ENCODE measurements around the gene TSG101. TPM values are rescaled to one million over a fixed set of nuclear protein-coding genes. Genes with fewer than 3 reads are reported as not detected.

Gene TSG101
- total RNA-seq, 1 donor from 2014 or later, result 115 TPM

DNA sequence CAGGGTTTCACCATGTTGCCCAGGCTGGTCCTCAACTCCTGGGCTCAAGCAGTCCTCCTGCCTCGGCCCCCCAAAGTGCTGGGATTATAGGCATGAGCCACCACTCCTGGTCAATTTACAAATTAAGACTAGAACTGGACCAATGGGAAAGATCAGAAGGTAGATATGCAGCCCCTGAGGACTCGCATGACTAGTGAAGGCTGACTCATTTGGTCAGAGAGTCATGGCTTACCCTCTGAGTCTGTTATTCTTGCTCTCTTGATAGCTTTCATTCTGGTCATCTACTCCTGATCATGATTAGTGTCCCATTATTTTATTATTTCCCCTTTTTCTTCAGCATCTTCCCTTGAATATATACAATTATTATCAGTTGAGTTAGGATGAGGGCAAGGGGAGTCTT is 73.8 kb downstream of the TSG101 start:
- no peak for DNase-seq (ENCODE audit: low spot score)
- no peaks in the 10 kb centered on the region for H3K79me2 ChIP-seq (ENCODE audit: low read depth)
- H3K9ac ChIP-seq, result no peak overlapping the region
- H2AFZ ChIP-seq (replicated peaks), result no peak overlapping the region
- no peak overlapping the region for H3K4me3 ChIP-seq
- no peaks in the 10 kb centered on the region for H3K9me3 Mint-ChIP-seq
- H3K27ac Mint-ChIP-seq, result no peak overlapping the region
- H3K27me3 Mint-ChIP-seq (ENCODE audit: insufficient read depth, low read depth), result peaks cover 13% of the 10 kb centered on the region
- H3K27ac ChIP-seq, result no peak overlapping the region
- no peaks in the 10 kb centered on the region for H3K4me1 Mint-ChIP-seq
- H3K36me3 Mint-ChIP-seq, result no peaks in the 10 kb centered on the region
- no peaks in the 10 kb centered on the region for H3K4me1 ChIP-seq
- H3K4me2 ChIP-seq, result no peak overlapping the region
- H3K9me3 ChIP-seq (ENCODE audit: low read depth), result no peaks in the 10 kb centered on the region
- TF ChIP-seq, protein P1, sequence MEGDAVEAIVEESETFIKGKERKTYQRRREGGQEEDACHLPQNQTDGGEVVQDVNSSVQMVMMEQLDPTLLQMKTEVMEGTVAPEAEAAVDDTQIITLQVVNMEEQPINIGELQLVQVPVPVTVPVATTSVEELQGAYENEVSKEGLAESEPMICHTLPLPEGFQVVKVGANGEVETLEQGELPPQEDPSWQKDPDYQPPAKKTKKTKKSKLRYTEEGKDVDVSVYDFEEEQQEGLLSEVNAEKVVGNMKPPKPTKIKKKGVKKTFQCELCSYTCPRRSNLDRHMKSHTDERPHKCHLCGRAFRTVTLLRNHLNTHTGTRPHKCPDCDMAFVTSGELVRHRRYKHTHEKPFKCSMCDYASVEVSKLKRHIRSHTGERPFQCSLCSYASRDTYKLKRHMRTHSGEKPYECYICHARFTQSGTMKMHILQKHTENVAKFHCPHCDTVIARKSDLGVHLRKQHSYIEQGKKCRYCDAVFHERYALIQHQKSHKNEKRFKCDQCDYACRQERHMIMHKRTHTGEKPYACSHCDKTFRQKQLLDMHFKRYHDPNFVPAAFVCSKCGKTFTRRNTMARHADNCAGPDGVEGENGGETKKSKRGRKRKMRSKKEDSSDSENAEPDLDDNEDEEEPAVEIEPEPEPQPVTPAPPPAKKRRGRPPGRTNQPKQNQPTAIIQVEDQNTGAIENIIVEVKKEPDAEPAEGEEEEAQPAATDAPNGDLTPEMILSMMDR (IDR thresholded peaks at IDR 0.05), result no peak
- TF ChIP-seq EZH2 (IDR thresholded peaks at IDR 0.05), result no peak
- no peak for TF ChIP-seq EZH2phosphoT487 (IDR thresholded peaks at IDR 0.05)
- H4K20me1 ChIP-seq (ENCODE audit: low read depth), result no peaks in the 10 kb centered on the region
- no peaks in the 10 kb centered on the region for H3K27me3 ChIP-seq
- H3K4me3 Mint-ChIP-seq, result no peak overlapping the region
- no peaks in the 10 kb centered on the region for H3F3A ChIP-seq (ENCODE audit: low read depth)
- H3K36me3 ChIP-seq, result no peaks in the 10 kb centered on the region

DNA sequence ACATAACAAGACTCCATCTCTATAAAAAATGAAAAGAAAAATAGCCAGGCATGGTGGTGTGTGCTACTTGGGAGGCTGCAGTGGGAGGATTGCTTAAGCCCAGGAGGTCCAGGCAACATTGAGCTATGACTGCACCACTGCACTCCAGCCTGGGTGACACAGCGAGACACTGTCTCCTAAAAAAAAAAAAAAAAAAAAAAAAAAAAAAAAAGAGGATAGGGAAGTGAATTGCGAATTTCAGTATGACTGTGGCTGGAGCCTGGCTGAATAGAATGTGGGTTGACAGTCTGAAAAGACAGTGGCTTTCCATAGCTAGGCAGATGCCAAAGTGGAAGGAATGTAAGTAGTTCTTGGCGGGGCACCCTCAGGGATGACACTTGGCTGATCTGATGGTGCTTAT is 77.5 kb downstream of the TSG101 start:
- no peak overlapping the region for H3K9ac ChIP-seq
- no peak overlapping the region for H2AFZ ChIP-seq (replicated peaks)
- Mint-ChIP-seq H3K27ac (no peak overlapping the region), H3K4me1 (no peaks in the 10 kb centered on the region), H3K36me3 (no peaks in the 10 kb centered on the region), H3K9me3 (no peaks in the 10 kb centered on the region), H3K27me3 (ENCODE audit: insufficient read depth, low read depth) (peaks cover 10% of the 10 kb centered on the region), H3K4me3 (no peak overlapping the region)
- no peaks in the 10 kb centered on the region for H4K20me1 ChIP-seq (ENCODE audit: low read depth)
- no peak for TF ChIP-seq EZH2 (IDR thresholded peaks at IDR 0.05)
- TF ChIP-seq, protein P1 (IDR thresholded peaks at IDR 0.05), result no peak
- TF ChIP-seq EZH2phosphoT487 (IDR thresholded peaks at IDR 0.05), result no peak
- DNase-seq (ENCODE audit: low spot score), result no peak
- H3F3A ChIP-seq (ENCODE audit: low read depth), result no peaks in the 10 kb centered on the region
- no peak overlapping the region for H3K4me3 ChIP-seq
- no peaks in the 10 kb centered on the region for H3K27me3 ChIP-seq
- no peaks in the 10 kb centered on the region for H3K9me3 ChIP-seq (ENCODE audit: low read depth)
- no peaks in the 10 kb centered on the region for H3K36me3 ChIP-seq
- no peaks in the 10 kb centered on the region for H3K79me2 ChIP-seq (ENCODE audit: low read depth)
- H3K4me1 ChIP-seq, result no peaks in the 10 kb centered on the region
- H3K27ac ChIP-seq, result no peak overlapping the region
- no peak overlapping the region for H3K4me2 ChIP-seq

DNA sequence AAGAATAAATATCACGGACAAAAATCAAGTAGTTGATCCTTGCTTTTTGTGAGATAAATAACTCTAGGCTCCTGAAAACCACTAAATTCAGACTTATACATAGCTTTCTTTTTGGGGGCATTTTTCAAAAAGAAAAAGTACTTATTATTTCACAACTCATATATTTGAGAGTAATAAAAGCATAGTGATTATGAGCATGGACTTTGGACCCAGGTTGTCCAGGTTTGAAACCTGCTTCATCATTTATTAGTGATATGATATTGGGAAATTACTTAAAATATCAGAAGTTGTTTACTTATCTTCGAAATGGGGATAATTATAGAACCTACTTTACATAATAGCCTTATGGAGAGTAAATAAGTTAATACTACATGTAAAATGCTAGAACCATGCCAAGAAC is 88.1 kb downstream of the TSG101 start:
- Histone ChIP-seq H2AFZ (replicated peaks) (no peak overlapping the region), H4K20me1 (ENCODE audit: low read depth) (no peaks in the 10 kb centered on the region), H3K4me1 (no peaks in the 10 kb centered on the region), H3K4me2 (no peak overlapping the region), H3F3A (ENCODE audit: low read depth) (no peaks in the 10 kb centered on the region), H3K4me3 (no peak overlapping the region), H3K27ac (no peak overlapping the region), H3K36me3 (no peaks in the 10 kb centered on the region), H3K9ac (no peak overlapping the region), H3K27me3 (no peaks in the 10 kb centered on the region), H3K79me2 (ENCODE audit: low read depth) (no peaks in the 10 kb centered on the region), H3K9me3 (ENCODE audit: low read depth) (no peaks in the 10 kb centered on the region)
- Mint-ChIP-seq H3K4me1 (no peaks in the 10 kb centered on the region), H3K9me3 (peaks cover 4% of the 10 kb centered on the region), H3K4me3 (no peak overlapping the region), H3K27ac (no peak overlapping the region), H3K27me3 (ENCODE audit: insufficient read depth, low read depth) (peaks cover 4% of the 10 kb centered on the region), H3K36me3 (no peaks in the 10 kb centered on the region)
- DNase-seq (ENCODE audit: low spot score), result no peak
- TF ChIP-seq, protein P1 (IDR thresholded peaks at IDR 0.05), result no peak
- TF ChIP-seq EZH2 (IDR thresholded peaks at IDR 0.05) (no peak), EZH2phosphoT487 (IDR thresholded peaks at IDR 0.05) (no peak)

Other genes starting within 250 kb of the TSG101 start
- gene HPS5, start 204.8 kb downstream of the TSG101 start, total RNA-seq (ENCODE audit: low replicate concordance), result 17.0 and 21.3 TPM in 2 replicates
- 33.2 and 45.2 TPM in 2 replicates for gene GTF2H1, start 204.4 kb downstream of the TSG101 start, total RNA-seq (ENCODE audit: low replicate concordance)
- gene LDHA, start 132.4 kb downstream of the TSG101 start, total RNA-seq (ENCODE audit: low replicate concordance), result 781 and 977 TPM in 2 replicates
- 1.7 and 2.2 TPM in 2 replicates for gene LDHC, start 114.6 kb downstream of the TSG101 start, total RNA-seq (ENCODE audit: low replicate concordance)
- gene LDHAL6A, start 71.1 kb downstream of the TSG101 start, total RNA-seq (ENCODE audit: low replicate concordance), result not detected in 2 replicates
- gene UEVLD, start 61.8 kb upstream of the TSG101 start, total RNA-seq (ENCODE audit: low replicate concordance), result 16.1 and 20.4 TPM in 2 replicates
- 0.65 and 1.6 TPM in 2 replicates for gene MISFA, start 72.8 kb upstream of the TSG101 start, total RNA-seq (ENCODE audit: low replicate concordance)
- 10.8 and 12.3 TPM in 2 replicates for gene SPTY2D1, start 107.4 kb upstream of the TSG101 start, total RNA-seq (ENCODE audit: low replicate concordance)
- gene TMEM86A, start 171.8 kb upstream of the TSG101 start, total RNA-seq (ENCODE audit: low replicate concordance), result 0.87 TPM in 1 of 2 replicates, not detected in the other
- 0.41 TPM in 1 of 2 replicates, not detected in the other for gene IGSF22, start 199.2 kb upstream of the TSG101 start, total RNA-seq (ENCODE audit: low replicate concordance)